Fibroblast of skin of back (primary cell): ENCODE results near the gene SV2A.
A peak's percentile ranks its signal among the peaks of the same experiment; 100 is the strongest.
"Not testable (repeated sequence)": the region's sequence is repeated elsewhere in the genome, so short reads cannot be mapped to it uniquely, and the experiment has no call there.

Source experiments
- DNase-seq: peaks from one replicate; pipeline ENCODE4 v3.0.0-alpha.2; 2013

Gene SV2A

GRCh38 chr1:149927563-149928400, 10.1 kb upstream of the SV2A start, which contains the start of gene SF3B4:
TSS of gene SF3B4 (minus strand) at chr1:149927803. CDS start at chr1:149927759, 44 bp downstream.
- DNase-seq: peak; percentile 93

- peak; percentile 40 for DNase-seq
Observed at GRCh38 chr1:149927056-149927562, 9.5 kb upstream of the SV2A start.

GRCh38 chr1:149926296-149926695, 8.7 kb upstream of the SV2A start:
- no peak for DNase-seq

GRCh38 chr1:149925751-149926150, 8.1 kb upstream of the SV2A start:
- no peak for DNase-seq

GRCh38 chr1:149925345-149925744, 7.7 kb upstream of the SV2A start:
- no peak for DNase-seq

GRCh38 chr1:149923626-149924025, 6.0 kb upstream of the SV2A start:
- no peak for DNase-seq

GRCh38 chr1:149916898-149917252, 769 bp downstream of the SV2A start:
- no peak for DNase-seq

- peak; percentile 22 for DNase-seq
Observed at GRCh38 chr1:149916193-149916897, 1.3 kb downstream of the SV2A start.

- no peak for DNase-seq
Observed at GRCh38 chr1:149915429-149916192, 2.0 kb downstream of the SV2A start.

GRCh38 chr1:149914545-149914944, 3.1 kb downstream of the SV2A start:
- DNase-seq: no peak

GRCh38 chr1:149906570-149907075, 11.0 kb downstream of the SV2A start:
- no peak for DNase-seq

- DNase-seq: no peak
Observed at GRCh38 chr1:149903836-149904491, 13.7 kb downstream of the SV2A start.

- DNase-seq: peak; percentile 95
Observed at GRCh38 chr1:149899460-149900284, 18.0 kb downstream of the SV2A start, which contains the start of gene BOLA1. TSS of gene BOLA1 (plus strand) at chr1:149899568. CDS start at chr1:149900060, 492 bp downstream.

- no peak for DNase-seq
Observed at GRCh38 chr1:149896575-149896974, 21.1 kb downstream of the SV2A start.

GRCh38 chr1:149888999-149889289, 28.7 kb downstream of the SV2A start:
- peak; percentile 48 for DNase-seq

- peak; percentile 93 for DNase-seq
Observed at GRCh38 chr1:149888247-149888998, 29.2 kb downstream of the SV2A start.

- DNase-seq: peak; percentile 99
Observed at GRCh38 chr1:149887456-149888246, 30.0 kb downstream of the SV2A start.

GRCh38 chr1:149887196-149887455, 30.5 kb downstream of the SV2A start:
- DNase-seq: not testable (repeated sequence)

- DNase-seq: peak; percentile 99
Observed at GRCh38 chr1:149886396-149887195, 31.0 kb downstream of the SV2A start.
